Measurements from ENCODE around the gene ATP1B4.

GRCh38 chrX:120361764-120362305 is at the start of gene ATP1B4:
- TF ChIP-seq, protein P1, sequence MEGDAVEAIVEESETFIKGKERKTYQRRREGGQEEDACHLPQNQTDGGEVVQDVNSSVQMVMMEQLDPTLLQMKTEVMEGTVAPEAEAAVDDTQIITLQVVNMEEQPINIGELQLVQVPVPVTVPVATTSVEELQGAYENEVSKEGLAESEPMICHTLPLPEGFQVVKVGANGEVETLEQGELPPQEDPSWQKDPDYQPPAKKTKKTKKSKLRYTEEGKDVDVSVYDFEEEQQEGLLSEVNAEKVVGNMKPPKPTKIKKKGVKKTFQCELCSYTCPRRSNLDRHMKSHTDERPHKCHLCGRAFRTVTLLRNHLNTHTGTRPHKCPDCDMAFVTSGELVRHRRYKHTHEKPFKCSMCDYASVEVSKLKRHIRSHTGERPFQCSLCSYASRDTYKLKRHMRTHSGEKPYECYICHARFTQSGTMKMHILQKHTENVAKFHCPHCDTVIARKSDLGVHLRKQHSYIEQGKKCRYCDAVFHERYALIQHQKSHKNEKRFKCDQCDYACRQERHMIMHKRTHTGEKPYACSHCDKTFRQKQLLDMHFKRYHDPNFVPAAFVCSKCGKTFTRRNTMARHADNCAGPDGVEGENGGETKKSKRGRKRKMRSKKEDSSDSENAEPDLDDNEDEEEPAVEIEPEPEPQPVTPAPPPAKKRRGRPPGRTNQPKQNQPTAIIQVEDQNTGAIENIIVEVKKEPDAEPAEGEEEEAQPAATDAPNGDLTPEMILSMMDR (IDR thresholded peaks at IDR 0.05 in 4 of 5, conservative IDR thresholded peaks at IDR 0.05 in 1 of 5), result no peak
- TF ChIP-seq POLR2A (IDR thresholded peaks at IDR 0.05), result peak; percentile 39 to 64

Measured in gastrocnemius medialis (tissue), 4 donors.